Right ventricle myocardium inferior (tissue), 1 donor: Measurements from ENCODE around the gene BEX2. TPM values are rescaled to one million over a fixed set of nuclear protein-coding genes. Genes with fewer than 3 reads are reported as not detected.
A peak's percentile ranks its signal among the peaks of the same experiment; 100 is the strongest.
"Not testable (repeated sequence)": the region's sequence is repeated elsewhere in the genome, so short reads cannot be mapped to it uniquely, and the experiment has no call there.

Experiments used
- ATAC-seq: fragments of 200-7000 bp; cut with Tn5 transposase; one replicate; pipeline ENCODE4 v1.9.1; 2020; ENCODE audit warnings: mild to moderate bottlenecking, moderate library complexity
- DNase-seq: peaks from one replicate; pipeline ENCODE4 v3.0.0; 2021; ENCODE audit errors: missing footprints
- intact Hi-C: fragments of 100-400 bp; cut with DNase I; formaldehyde crosslinking; loops from one replicate; pipeline ENCODE4 v1.11.0; 2022
- long read RNA-seq: library from polyadenylated mRNA; unstranded; transcript quantifications from one replicate; pipeline ENCODE4 v2.0.0, GENCODE V29; 2021
- total RNA-seq: library from RNA; stranded (reverse); fragmentation: NEBNext Ultra II Directional; extraction: Animal tissue kit (Norgen Biotek cat#: 25700); gene quantifications from one replicate; pipeline ENCODE4 v1.2.1, GENCODE V29; 2021
- donor health status: DM: no; HTN: yes; CAD: no; lungs with severe emphysema.

The BEX2 gene
- 0.73 TPM for total RNA-seq
- long read RNA-seq = 0 reads

DNA sequence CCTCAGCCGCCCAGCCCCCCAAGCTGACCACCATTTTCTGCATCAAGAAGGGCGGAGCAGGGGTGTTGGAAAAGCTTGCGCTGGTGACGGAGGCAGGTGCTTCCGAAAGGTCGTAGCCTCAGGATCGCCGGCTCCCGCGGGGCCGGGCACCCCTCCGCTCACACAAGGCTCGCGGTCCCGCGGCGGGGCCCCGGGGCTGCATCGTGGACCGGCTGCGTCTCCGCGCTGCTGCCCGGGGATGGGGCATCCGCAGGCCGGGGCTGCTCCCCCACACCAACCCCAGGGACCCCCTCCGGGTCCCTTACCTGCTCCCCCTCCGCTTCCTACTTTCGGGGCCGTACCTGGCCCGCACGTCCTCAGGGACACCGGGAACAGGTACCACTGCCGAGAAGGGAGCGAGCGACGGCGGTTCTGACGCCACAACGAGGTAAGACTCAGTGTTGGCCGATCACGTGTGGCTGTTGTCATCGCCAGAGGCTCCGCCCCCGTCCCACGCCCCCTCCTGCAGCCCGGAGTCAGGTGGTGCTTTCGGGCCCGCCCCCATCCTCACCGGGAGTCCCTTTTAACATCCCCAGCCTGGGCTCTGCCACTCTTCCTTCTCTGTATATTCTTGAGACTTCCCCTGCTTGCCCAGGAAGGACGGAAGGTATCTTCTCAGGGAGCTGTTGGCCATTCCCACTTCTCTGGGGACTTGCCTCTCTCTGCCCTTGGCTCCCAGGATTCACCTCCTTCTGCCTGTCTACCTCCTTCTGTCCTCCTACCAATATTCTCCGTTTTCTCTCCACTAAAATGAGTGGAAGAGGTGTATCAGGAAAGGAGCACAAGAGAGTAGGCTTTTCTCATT is at the start of gene BEX2:
TSS of gene BEX2 (minus strand) at position 436 of the 844 bp plus-strand sequence. CDS start 1,014 bp downstream, outside the sequence.
- DNase-seq (peak; percentile 61), ATAC-seq (no peak)
- intact Hi-C loops = no loop called here

DNA sequence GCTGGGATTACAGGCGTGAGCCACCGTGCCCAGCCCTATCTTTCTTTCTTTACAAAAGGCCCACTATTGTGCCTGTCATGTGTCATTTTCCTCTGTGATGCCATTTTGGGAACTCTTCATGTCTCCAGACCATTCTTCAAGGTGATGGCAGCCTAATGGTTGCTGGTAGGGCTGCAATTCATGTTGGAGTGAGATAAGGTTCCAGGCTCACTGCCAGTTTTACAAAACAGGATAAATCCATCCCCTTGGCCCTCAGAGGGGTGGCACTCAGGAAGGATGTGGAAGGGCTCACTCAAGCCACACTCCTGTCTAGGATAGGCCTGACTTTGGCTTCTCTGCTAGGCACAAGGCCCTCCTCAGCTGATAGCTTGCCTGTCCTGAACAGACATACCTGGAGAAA is 49.3 kb upstream of the BEX2 start:
- intact Hi-C loops = no loop called here
- no peak for DNase-seq
- ATAC-seq = no peak

DNA sequence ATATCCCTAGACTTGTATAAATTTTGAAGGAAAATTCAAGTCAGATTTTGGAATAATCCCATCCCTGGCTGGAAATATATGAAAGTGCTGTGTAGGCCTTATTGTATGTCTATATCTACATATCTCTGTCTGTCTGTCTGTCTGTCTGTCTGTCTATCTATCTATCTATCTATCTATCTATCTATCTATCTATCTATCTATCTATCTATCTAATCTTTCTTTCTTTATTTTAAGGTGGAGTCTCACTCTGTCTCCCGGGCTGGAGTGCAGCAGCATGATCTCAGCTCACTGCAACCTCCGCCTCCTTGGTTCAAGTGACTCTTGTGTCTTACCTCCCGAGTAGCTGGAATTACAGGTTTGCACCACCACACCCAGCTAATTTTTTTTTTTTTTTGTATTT is 48.8 kb upstream of the BEX2 start:
- DNase-seq, ATAC-seq, intact Hi-C loops: not testable (repeated sequence)

DNA sequence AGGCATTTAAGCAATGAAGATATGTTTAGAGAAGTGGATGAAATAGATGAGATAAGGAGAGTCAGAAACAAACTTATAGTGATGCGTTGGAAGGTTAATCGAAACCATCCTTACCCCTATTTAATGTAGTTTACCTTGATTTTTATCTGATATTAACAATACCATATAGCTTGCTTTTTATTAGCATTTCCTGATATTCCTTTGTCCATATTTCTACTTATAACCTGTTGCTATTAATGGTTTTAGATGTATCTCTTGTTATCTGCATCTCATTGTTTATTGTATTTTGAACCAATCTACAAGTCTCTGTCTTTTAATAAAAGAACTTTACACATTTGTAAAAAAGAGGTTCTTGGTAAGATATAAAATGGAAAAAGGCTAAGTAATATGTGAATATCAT is 47.1 kb upstream of the BEX2 start:
- intact Hi-C loops = no loop called here
- DNase-seq (no peak), ATAC-seq (no peak)

DNA sequence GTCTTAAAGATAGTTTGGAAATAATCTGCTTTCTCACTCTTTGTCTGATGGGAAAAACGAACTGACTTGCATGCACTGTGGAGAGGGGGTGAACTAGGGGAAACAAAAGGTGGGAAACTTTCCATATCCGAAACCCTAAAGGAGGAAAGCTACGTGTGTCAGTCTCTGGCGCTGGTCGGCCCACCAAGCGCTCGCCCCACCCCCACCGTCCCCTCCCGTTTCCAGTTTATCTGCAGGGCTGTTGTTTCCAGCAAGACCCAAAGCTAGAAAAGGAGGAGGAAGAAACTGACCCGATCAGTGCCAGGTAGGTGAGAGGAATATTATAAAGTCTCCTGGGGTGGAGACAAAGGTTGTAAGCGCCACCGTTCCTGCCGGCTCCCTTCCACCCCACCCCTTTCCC is 46.1 kb upstream of the BEX2 start:
- intact Hi-C loops = no loop called here
- ATAC-seq = peak; percentile 77
- DNase-seq = no peak

DNA sequence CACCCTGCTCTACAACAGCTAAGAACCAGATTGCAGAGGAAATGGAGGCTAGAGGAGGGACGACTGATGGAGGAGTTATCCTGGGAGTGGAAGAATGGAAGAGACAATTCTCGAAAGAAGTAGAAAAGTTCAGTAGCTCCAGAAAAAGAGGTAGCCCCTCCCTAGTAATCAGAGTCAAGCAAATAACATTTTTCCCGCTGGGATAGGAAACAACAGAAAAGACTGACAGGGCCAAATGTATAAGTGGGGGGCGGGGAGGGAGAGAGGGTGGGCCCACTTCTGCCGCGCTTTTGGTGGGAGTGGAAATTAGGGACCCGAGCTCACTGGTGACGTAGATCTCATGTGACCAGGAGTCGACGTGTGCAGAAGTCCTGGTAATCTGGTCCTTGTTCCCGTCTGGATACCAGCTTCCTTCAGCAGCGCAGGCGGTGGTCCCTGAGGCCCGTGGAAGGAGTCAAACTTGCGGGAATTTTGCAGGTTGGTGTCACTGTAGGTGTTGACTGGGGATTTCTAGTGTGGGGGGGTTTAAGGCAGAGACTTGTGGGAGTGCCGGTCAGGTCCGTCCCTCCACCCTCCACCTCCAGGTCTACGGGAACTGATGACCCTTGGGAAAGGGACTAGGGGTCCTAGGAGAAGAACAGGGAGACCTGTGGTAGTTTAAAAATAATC is 45.5 kb upstream of the BEX2 start, which contains the start of gene TCEAL9:
TSS of gene TCEAL9 (plus strand) at position 377 of the 669 bp plus-strand sequence. CDS start 1,179 bp downstream, outside the sequence.
- peak; percentile 95 for ATAC-seq
- intact Hi-C loops = no loop called here
- DNase-seq = peak; percentile 69

DNA sequence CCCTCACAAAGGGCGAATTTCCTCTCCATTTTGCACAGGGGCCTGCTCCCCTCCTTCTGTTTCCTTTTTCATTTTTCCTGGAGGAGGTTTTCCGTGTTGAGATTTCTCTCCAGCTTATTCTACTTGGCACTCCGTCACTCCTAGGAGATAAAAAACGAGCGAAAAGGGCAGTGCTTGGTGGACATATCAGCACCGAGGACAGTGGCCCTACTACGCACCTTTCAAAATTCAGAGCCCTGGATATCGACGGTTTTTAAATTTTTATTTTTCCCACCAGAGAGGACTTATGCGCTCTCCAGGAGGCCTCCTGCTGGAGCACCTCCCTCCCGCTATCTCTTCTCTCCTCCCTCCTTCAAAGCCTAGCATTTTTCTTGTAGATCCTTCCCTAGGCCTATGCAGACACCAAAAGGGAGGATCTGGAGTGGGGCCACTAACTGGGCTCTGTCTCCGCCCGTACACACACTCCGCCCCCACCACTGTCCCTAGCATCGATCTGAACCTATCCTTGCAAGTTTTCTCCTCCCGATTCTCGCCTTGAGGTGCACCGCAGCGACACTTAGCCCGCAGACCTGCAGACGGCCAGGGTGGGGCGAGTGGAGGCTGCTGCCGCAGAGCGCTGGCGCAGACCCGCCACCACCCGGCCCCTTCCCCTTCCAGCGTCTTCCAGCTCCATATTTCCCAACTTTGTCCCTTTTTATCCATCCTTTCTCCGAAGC is 37.0 kb upstream of the BEX2 start:
- ATAC-seq (no peak), DNase-seq (no peak)
- intact Hi-C loops = no loop called here

DNA sequence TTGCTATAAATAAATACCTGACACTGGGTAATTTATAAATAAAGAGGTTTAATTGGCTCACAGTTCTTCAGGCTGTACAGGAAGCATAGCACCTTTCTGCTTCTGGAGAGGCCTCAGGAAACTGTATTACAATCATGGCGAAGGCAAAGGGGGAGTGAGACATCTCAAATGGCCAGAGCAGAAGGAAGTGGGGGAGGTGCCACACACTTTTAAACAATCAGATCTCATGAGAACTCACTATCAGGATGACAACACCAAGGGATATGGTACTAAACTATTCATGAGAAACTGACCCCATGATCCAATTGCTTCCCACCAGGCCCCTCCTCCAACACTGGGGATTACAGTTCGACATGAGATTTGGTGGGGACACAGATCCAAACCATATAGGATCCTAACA is 33.8 kb upstream of the BEX2 start:
- ATAC-seq = no peak
- intact Hi-C loops = loop anchor here (1.0 kb wide), 1 partner anchor 7 kb away; no protein-coding TSS in a partner anchor

DNA sequence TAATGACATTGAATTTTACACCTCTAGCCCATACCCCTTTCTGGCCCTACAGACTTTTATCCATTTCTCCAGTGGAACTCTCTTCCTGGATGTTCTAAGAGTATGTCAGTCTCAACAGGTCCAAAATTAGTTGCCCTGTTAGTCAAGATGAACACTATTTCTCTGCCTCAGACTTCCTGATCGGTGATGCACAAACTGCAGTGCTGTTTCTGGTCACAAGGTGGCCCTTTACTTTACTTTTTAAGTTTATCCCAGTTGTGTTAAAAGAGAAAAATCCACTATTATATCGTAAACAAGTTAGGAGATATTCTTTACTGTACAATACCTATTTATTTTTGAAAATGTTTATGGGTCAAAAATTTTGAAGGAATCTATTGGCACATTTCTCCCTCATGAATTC is 32.3 kb upstream of the BEX2 start:
- DNase-seq = no peak
- intact Hi-C loops = loop anchor here (1.0 kb wide), 1 partner anchor 121 kb away; no protein-coding TSS in a partner anchor
- ATAC-seq = no peak

More for the DNA sequence above, 33.8 kb upstream of the BEX2 start:
- DNase-seq = no peak

DNA sequence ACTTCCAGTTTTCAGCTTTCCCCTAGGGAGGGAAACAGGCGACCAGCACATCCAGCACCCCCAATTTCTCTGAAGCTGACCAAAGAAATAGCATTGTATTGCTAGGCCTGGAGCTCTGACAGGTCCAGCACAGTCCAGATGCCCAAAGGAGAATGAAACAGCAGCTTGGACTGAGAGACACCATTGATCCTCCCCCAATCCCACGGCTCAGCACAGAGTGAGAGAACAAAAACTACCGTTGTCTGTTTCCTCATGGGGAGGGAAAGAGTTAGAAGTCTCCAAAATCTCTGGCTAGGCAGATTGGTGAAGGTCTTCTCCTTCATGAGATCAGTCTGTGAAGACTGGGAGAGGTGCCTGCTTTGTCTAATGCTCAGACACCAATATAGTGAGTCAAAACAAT is 27.9 kb upstream of the BEX2 start:
- DNase-seq (no peak), ATAC-seq (no peak)
- intact Hi-C loops = no loop called here

DNA sequence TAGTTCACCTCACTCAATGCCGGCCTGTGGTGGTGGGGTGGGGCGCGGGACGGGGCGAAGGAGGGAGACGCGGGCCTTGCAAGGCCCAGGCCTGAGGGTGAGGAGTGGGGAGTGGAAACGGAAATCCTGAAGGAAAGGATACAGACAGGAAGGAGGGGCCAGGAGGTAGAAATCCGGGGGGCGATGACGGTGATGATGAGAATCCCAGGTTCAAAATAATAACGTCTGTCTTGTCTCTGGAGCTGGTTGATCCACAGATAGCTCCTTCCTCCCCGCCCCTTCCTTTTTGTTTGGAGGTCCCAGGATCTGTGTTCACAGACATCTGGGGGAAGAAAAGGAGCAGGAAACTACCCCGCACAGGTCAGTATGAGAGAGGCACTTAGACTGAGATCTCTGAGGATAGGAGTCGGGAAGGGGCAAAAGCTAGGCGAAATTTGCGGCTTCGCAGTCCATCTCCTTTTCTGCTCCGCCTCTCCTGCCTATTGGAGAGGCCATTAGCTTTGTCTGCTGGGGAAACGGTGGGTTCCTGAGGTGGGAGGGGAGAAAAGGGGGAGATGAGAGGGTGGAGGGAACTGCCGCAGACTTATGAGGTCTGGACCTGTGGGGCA is 20.0 kb upstream of the BEX2 start:
- intact Hi-C loops = no loop called here
- ATAC-seq = no peak
- no peak for DNase-seq

DNA sequence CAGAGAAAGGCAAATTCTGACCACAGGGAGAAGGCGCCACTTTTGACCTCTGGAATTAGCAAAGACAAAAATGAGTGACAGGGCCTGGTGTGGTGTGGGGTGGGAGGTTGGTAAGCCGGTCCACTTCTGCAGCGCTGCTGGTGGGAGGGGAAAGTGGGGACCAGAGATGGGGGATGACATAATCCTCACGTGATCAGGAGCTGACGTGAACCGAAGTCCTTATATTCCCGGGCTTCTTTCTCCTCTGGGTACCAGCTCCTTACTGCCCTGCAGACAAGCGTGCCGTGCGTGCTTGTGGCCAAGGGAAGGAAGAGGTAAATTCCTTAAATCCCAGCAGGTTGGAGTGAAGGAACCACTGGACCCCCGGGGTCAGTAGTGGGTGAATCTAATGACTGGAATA is 19.2 kb upstream of the BEX2 start, which contains the start of gene TCEAL7:
TSS of gene TCEAL7 (plus strand) at position 249 of the 400 bp plus-strand sequence. CDS start 1,165 bp downstream, outside the sequence.
- DNase-seq = no peak
- ATAC-seq = peak; percentile 81
- intact Hi-C loops = no loop called here

DNA sequence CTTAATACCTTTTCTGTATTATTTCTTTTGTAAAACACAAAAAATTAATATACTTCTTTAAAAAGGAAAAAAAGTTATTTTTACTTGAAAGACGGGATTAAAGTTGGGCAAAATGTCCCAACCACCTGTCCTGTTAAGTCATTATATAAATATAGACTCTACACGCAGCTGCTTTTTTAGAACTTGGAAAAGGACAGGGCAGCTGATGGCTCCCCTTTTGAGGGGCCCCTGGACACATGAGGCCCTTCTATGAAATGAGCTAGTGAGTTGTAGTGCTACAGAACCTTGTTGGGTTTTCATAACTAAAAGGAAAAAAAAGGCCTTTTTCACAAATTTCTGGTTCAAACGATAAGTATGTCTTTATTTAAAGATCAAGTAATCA is 600 bp upstream of the BEX2 start:
- intact Hi-C loops = no loop called here
- DNase-seq = no peak
- no peak for ATAC-seq

DNA sequence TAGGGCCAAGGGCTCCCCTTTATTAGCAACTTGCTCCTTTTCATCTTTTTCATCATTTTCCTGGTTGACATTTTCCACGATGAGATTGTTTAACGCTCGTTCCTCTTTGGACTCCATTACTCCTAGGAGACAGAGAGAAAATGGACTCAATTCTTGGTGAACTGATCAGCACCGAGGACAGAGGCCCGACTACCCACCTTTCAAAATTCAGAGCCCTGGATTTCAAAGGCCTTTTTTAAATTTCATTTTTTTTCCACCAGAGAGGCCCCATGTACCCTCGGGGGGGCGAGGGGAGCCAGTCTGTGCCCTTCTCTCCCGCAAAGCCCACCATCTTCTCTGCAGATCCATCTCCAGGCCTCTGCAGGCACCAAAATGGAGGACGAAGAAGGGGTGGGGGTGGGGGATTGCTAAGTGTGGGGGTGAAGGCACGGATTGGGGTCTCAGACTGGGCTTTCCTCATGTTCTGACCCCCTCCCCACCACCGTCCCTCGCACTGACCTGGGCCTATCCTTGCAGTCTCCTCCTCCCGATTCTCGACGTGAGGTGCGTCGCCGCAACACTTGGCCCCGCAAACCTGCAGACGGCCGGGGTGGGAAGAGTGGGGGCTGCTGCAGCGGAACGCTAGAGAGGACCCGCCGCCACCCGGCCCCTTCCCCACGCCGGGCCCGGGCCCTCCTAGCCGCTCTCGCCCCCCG is 783 bp downstream of the BEX2 start:
- intact Hi-C loops = no loop called here
- no peak for ATAC-seq
- no peak for DNase-seq

DNA sequence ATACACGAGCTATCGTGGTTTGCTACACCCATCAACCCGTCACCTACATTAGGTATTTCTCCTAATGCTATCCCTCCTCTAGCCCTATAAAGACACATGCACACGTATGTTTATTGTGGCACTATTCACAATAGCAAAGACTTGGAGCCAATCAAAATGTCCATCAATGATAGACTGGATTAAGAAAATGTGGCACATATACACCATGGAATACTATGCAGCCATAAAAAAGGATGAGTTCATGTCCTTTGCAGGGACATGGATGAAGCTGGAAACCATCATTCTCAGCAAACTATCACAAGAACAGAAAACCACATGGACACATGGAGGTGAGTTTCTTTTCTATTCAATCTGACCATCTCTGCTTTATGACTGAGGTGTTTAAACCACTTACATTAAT is 5.1 kb downstream of the BEX2 start:
- intact Hi-C loops, DNase-seq, ATAC-seq: not testable (repeated sequence)

DNA sequence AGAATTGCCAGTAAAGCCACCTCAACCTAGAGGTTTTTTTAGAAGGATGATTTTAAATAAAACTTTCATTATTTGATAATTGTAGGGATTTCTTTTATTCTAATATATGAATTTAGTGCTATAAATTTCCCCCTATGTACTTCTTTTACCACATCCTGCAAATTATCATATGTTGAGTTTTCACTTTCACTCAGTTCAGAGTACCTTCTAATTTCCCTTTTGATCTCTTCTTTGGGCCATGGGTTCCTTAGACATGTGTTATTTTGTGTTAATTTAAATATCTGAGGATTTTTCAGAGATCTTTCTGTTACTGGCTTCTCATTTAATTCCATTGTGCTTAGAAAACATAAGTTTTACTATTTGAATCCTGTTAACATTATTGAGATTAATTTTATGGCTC is 6.1 kb downstream of the BEX2 start:
- ATAC-seq (no peak), DNase-seq (no peak)
- intact Hi-C loops = no loop called here

DNA sequence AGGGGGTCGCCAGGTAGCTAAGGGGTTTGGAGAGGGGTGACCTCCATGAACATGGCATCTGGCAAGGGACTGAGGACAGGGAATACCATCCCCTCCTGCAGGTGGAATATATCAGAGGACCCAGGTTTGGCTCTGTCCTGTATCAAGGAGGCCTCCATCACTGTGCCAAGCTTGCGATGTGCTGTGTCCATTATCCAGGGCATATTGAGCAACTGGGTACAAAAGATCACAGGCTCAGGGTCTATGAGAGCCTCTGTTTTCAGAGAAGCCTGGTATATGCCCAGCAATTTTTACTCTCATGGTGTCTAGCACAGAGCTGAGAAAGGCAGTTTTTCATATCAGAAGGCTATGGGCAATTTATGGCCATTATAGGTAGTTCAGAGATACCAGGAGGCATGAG is 17.7 kb downstream of the BEX2 start:
- no peak for DNase-seq
- intact Hi-C loops = no loop called here
- no peak for ATAC-seq

DNA sequence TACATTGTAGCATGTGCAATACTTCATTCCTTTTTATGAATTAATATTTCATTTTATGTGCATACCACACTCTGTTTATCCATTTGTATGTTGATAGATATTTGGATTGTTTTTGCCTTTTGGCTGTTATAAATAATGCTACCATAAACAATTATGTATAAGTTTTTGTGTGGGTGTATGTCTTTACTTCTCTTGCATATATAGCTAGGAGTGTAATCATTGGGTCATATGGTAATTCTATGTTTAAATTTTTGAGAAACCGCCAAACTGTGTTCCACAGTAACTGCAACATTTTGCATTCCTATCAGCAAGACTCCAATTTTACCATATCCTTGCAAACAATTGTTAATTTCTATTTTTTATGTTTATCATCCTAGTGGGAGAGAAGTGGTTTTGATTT is 31.2 kb downstream of the BEX2 start:
- intact Hi-C loops = no loop called here
- ATAC-seq = no peak
- no peak for DNase-seq
